MM.1S (cell line): ENCODE results near the gene OR10Z1.

Experiments
- CTCF ChIP-seq: fragments of 300-600 bp; sonication (generic); IDR thresholded peaks from 2 replicates; pipeline ENCODE4 v1.5.1; 2016; ENCODE audit warnings: antibody characterized with exemption, low read length, mixed read lengths
- EZH2 ChIP-seq: fragments of 300-600 bp; sonication (generic); optimal IDR thresholded peaks from 2 replicates; pipeline ENCODE3; 2017; ENCODE audit warnings: low read depth, mild to moderate bottlenecking, antibody characterized with exemption, low read length, mixed read lengths
- EZH2phosphoT487 ChIP-seq: fragments of 300-600 bp; sonication (generic); IDR thresholded peaks from 2 replicates; pipeline ENCODE4 v1.6.1; 2018; ENCODE audit warnings: antibody characterized with exemption, low read length

- TF ChIP-seq CTCF (no peak), EZH2 (no peak), EZH2phosphoT487 (no peak)
Observed at GRCh38 chr1:158600735-158601134, 4.3 kb upstream of the OR10Z1 start.
